ENCODE results near the gene THSD4. TPM values are rescaled to one million over a fixed set of nuclear protein-coding genes. Genes with fewer than 3 reads are reported as not detected.
A peak's percentile ranks its signal among the peaks of the same experiment; 100 is the strongest.

THSD4 gene
- total RNA-seq, 6 experiments from 2014 or later = 5.2 to 21.8 (median 13.7) TPM

- TF ChIP-seq POLR2A (IDR thresholded peaks at IDR 0.05) (no peak), CTCF (IDR thresholded peaks at IDR 0.05) (no peak)
- no peak overlapping the region for H3K27ac ChIP-seq
- H3K27me3 ChIP-seq = no peaks in the 10 kb centered on the region
- DNase-seq = no peak
- no peaks in the 10 kb centered on the region for H3K36me3 ChIP-seq
- no peaks in the 10 kb centered on the region for H3K9me3 ChIP-seq
- WGBS (ENCODE audit: insufficient coverage, low coverage, low lambda C conversion rate, missing lambda C conversion rate) = 77% methylated on average over 3 of the region's 3 CpGs
- intact Hi-C loops (cut with DNase I) = no loop called here
- H3K4me3 ChIP-seq = no peak overlapping the region
- H3K4me1 ChIP-seq = no peaks in the 10 kb centered on the region
- no peak for ATAC-seq
Observed at GRCh38 chr15:71648095-71648494, 532.8 kb downstream of the THSD4 start.

DNA sequence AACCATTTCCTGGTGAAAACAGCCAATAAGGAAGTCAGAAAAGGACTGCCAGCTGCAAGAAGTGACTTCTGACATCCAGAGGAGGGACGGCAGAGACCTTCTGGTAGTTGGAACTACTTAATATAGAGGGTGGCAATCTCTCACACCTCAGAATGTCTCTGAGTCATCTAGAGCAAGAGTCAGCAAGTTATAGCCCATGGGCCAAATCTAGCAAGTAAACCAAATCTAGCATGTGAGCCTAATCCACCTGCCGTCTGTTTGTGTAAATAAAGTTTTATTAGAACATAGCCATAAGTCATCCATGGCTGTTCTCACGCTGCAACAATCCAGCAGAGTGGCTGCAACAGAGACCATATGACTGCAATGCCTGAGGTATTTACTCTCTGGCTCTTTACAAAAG, 534.6 kb downstream of the THSD4 start:
- Histone ChIP-seq H3K9me3 (no peaks in the 10 kb centered on the region), H3K27ac (no peak overlapping the region), H3K36me3 (no peaks in the 10 kb centered on the region), H3K27me3 (no peaks in the 10 kb centered on the region), H3K4me3 (no peak overlapping the region), H3K4me1 (peaks cover 0 to 7% (median 2%) of the 10 kb centered on the region in 4 donors)
- 90% methylated on average over 3 of the region's 3 CpGs for WGBS (ENCODE audit: insufficient coverage, low coverage, low lambda C conversion rate, missing lambda C conversion rate)
- intact Hi-C loops (cut with DNase I) = no loop called here
- no peak for DNase-seq
- TF ChIP-seq CTCF (IDR thresholded peaks at IDR 0.05) = no peak
- TF ChIP-seq POLR2A (IDR thresholded peaks at IDR 0.05) = no peak
- no peak for ATAC-seq

GRCh38 chr15:71650603-71651002, 535.3 kb downstream of the THSD4 start:
- no peaks in the 10 kb centered on the region for H3K36me3 ChIP-seq
- TF ChIP-seq POLR2A (IDR thresholded peaks at IDR 0.05) (no peak), CTCF (IDR thresholded peaks at IDR 0.05) (no peak)
- no peak overlapping the region for H3K27ac ChIP-seq
- H3K4me1 ChIP-seq = peaks cover 0 to 14% (median 3%) of the 10 kb centered on the region in 4 donors
- H3K27me3 ChIP-seq = no peaks in the 10 kb centered on the region
- H3K9me3 ChIP-seq = no peaks in the 10 kb centered on the region
- 86% methylated on average over 9 of the region's 9 CpGs for WGBS (ENCODE audit: insufficient coverage, low coverage, low lambda C conversion rate, missing lambda C conversion rate)
- ATAC-seq (no peak), DNase-seq (no peak)
- intact Hi-C loops (cut with DNase I) = no loop called here
- H3K4me3 ChIP-seq = no peak overlapping the region

DNA sequence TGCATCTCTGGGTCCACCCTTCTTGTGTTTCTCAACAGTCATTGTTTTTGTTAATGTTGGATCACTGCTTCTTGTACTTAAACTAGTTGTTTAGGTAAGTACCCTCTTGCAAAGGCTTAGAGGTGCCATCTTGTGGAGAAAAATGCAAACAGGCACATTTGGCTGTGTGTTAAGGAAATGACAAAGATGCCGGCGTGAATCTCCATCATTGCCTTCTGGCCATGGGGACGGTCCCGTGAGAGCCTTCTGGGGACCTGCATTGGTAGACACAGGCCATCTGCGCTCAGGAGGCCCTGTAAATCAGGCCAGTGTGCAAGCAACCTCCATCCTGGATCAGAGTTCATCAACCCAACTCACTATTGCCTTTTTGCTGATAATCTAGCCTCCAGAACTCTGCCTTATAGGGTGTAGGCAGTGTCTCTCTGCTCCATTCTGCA, 536.5 kb downstream of the THSD4 start:
- peak in 1 of 3 donors; percentile 19 for DNase-seq
- peaks cover 0 to 25% (median 6%) of the 10 kb centered on the region in 4 donors for H3K4me1 ChIP-seq
- intact Hi-C loops (cut with DNase I) = no loop called here
- TF ChIP-seq CTCF (IDR thresholded peaks at IDR 0.05) (peak; percentile 49 to 72 (median 54)), POLR2A (IDR thresholded peaks at IDR 0.05) (no peak)
- no peak overlapping the region for H3K4me3 ChIP-seq
- H3K36me3 ChIP-seq = no peaks in the 10 kb centered on the region
- H3K27me3 ChIP-seq = no peaks in the 10 kb centered on the region
- no peak overlapping the region for H3K27ac ChIP-seq
- WGBS (ENCODE audit: insufficient coverage, low coverage, low lambda C conversion rate, missing lambda C conversion rate) = 14% methylated on average over 5 of the region's 5 CpGs
- peak; percentile 35 to 56 (median 36) for ATAC-seq
- no peaks in the 10 kb centered on the region for H3K9me3 ChIP-seq
